Naive thymus-derived CD4-positive, alpha-beta T cell (primary cell): ENCODE data around the gene LAMB2. TPM values are rescaled to one million over a fixed set of nuclear protein-coding genes. Genes with fewer than 3 reads are reported as not detected.
A peak's percentile ranks its signal among the peaks of the same experiment; 100 is the strongest.

Source experiments
- ATAC-seq: fragments of 150-1000 bp; cut with Tn5 transposase; 2 replicates; pipeline ENCODE4 v1.10.0; 2021; ENCODE audit warnings: mild to moderate bottlenecking, moderate library complexity
- CTCF ChIA-PET: fragments of 350-600 bp; sonication (Branson Sonifier 250); formaldehyde crosslinking; loops from one replicate; lab custom pipeline; 2021; ENCODE audit warnings: antibody characterized with exemption; lab: Charles Lee
- POLR2A ChIA-PET: fragments of 350-600 bp; sonication (Branson Sonifier 250); formaldehyde crosslinking; loops from one replicate; lab custom pipeline; 2021; ENCODE audit warnings: antibody characterized with exemption, inconsistent platforms; lab: Charles Lee
- DNase-seq, 9 donors: peaks; one replicate each; pipeline versions ENCODE4 v3.0.0 to v3.0.0-alpha.2; 2020 to 2022; ENCODE audit warnings: mixed read lengths in 1 of 9
- H3K27ac ChIP-seq: one replicate; pipeline ENCODE4 v1.7.0; 2013; ENCODE audit warnings: mild to moderate bottlenecking, low read depth, low read length, moderate library complexity
- H3K27me3 ChIP-seq, 2 donors: one replicate each; pipeline ENCODE4 v1.7.0; 2013; ENCODE audit warnings: low read length in 2 of 2, mild to moderate bottlenecking in 2 of 2, moderate library complexity in 2 of 2; ENCODE audit not compliant: control insufficient read depth in 2 of 2, insufficient read depth in 2 of 2
- H3K36me3 ChIP-seq, 3 experiments: 1 replicate in 2 of 3; 2 replicates in 1 of 3; pipeline ENCODE4 v1.7.0; 2013; ENCODE audit warnings: low read length in 3 of 3, mild to moderate bottlenecking in 3 of 3, moderate library complexity in 1 of 3; ENCODE audit not compliant: insufficient read depth in 3 of 3, control insufficient read depth in 2 of 3
- H3K4me1 ChIP-seq, 2 donors: one replicate each; pipeline ENCODE4 v1.7.0; 2013; ENCODE audit warnings: low read length in 2 of 2, mild to moderate bottlenecking in 2 of 2, moderate library complexity in 1 of 2; ENCODE audit not compliant: control insufficient read depth in 2 of 2, insufficient read depth in 2 of 2
- H3K4me3 ChIP-seq: 2 replicates; pipeline ENCODE4 v1.7.0; 2013; ENCODE audit warnings: mild to moderate bottlenecking, low read length
- H3K9me3 ChIP-seq, 3 experiments: 1 replicate in 2 of 3; 2 replicates in 1 of 3; pipeline ENCODE4 v1.7.0; 2013; ENCODE audit warnings: low read length in 3 of 3; ENCODE audit not compliant: control insufficient read depth in 2 of 3
- H3K27ac Mint-ChIP-seq, 9 donors: one replicate each; pipeline ENCODE4 v1.8.0; 2020 to 2022; ENCODE audit warnings: mixed read lengths in 9 of 9, mild to moderate bottlenecking in 8 of 9, moderate library complexity in 5 of 9, inconsistent platforms in 2 of 9
- H3K27me3 Mint-ChIP-seq, 5 donors: one replicate each; pipeline ENCODE4 v1.8.0; 2021 to 2022; ENCODE audit warnings: mixed read lengths in 5 of 5, mild to moderate bottlenecking in 1 of 5
- H3K36me3 Mint-ChIP-seq, 5 donors: one replicate each; pipeline ENCODE4 v1.8.0; 2020 to 2022; ENCODE audit warnings: mixed read lengths in 5 of 5, mild to moderate bottlenecking in 3 of 5, inconsistent platforms in 1 of 5
- H3K4me1 Mint-ChIP-seq, 7 donors: one replicate each; pipeline ENCODE4 v1.8.0; 2020 to 2022; ENCODE audit warnings: mixed read lengths in 7 of 7, mild to moderate bottlenecking in 3 of 7, inconsistent platforms in 1 of 7
- H3K4me3 Mint-ChIP-seq, 10 donors: one replicate each; pipeline ENCODE4 v1.8.0; 2020 to 2022; ENCODE audit warnings: mild to moderate bottlenecking in 10 of 10, mixed read lengths in 10 of 10, moderate library complexity in 6 of 10, inconsistent platforms in 2 of 10
- H3K9me3 Mint-ChIP-seq, 11 donors: one replicate each; pipeline ENCODE4 v1.8.0; 2020 to 2022; ENCODE audit warnings: mixed read lengths in 11 of 11, mild to moderate bottlenecking in 4 of 11, inconsistent platforms in 1 of 11, moderate library complexity in 1 of 11
- intact Hi-C, 2 donors: fragments of 100-400 bp; cut with micrococcal nuclease; formaldehyde crosslinking; loops; one replicate each; pipeline ENCODE4 v1.15.1; 2023
- microRNA-seq: library from miRNA; unstranded; fragments of <30 nt; microRNA quantifications from one replicate; pipeline ENCODE4 v1.2.0, GENCODE V29; 2022; ENCODE audit warnings: borderline microRNAs expressed
- polyA plus RNA-seq, 2 donors: library from polyadenylated mRNA; unstranded; fragments of 300-500 nt; fragmentation: Illumina TruSeq; gene quantifications; one replicate each; pipeline ENCODE4 v1.2.3, GENCODE V29; 2021
- total RNA-seq, 6 experiments: library from RNA in 5 of 6; stranded (reverse) in 5 of 6; gene quantifications; 1 replicate in 5 of 6; 2 replicates in 1 of 6; pipeline ENCODE4 v1.2.3 and lab custom pipeline; 2021 to 2026

The LAMB2 gene
- total and polyA plus RNA-seq, 7 experiments from 2014 or later: 1.2 to 5.0 (median 1.9) TPM; not detected in 3

GRCh38 chr3:49081429-49081828, 51.4 kb downstream of the LAMB2 start:
- Histone ChIP-seq H3K27ac (no peak overlapping the region), H3K27me3 (no peaks in the 10 kb centered on the region), H3K4me1 (peaks cover 0 to 7% of the 10 kb centered on the region in 2 donors), H3K36me3 (peaks cover 8 to 32% (median 9%) of the 10 kb centered on the region in 3 experiments), H3K4me3 (no peak overlapping the region), H3K9me3 (no peaks in the 10 kb centered on the region)
- H3K27ac Mint-ChIP-seq: no peak overlapping the region
- no peaks in the 10 kb centered on the region for H3K9me3 Mint-ChIP-seq
- POLR2A ChIA-PET: no interaction called here
- ATAC-seq: no peak
- H3K27me3 Mint-ChIP-seq: no peaks in the 10 kb centered on the region
- H3K4me1 Mint-ChIP-seq: peaks cover 4 to 39% (median 18%) of the 10 kb centered on the region in 7 donors
- DNase-seq: no peak
- intact Hi-C loops: loop anchor here in 1 of 2 donors (5.0 kb wide), 1 partner anchor 39 kb away; no protein-coding TSS in a partner anchor
- no peak overlapping the region for H3K4me3 Mint-ChIP-seq
- peaks cover 0 to 11% (median 0%) of the 10 kb centered on the region in 5 donors for H3K36me3 Mint-ChIP-seq
- CTCF ChIA-PET: no interaction called here

GRCh38 chr3:49079270-49079669, 53.6 kb downstream of the LAMB2 start:
- CTCF ChIA-PET: interaction anchor here (1.3 kb wide), 1 partner anchor 15 kb away, joined by 4 read pairs; the partner anchor contains the start of gene QRICH1

GRCh38 chr3:49076646-49077045, 56.2 kb downstream of the LAMB2 start:
- Mint-ChIP-seq H3K27me3 (no peaks in the 10 kb centered on the region), H3K4me3 (no peak overlapping the region), H3K36me3 (peaks cover 0 to 23% (median 4%) of the 10 kb centered on the region in 5 donors), H3K9me3 (no peaks in the 10 kb centered on the region), H3K4me1 (peaks cover 4 to 27% (median 18%) of the 10 kb centered on the region in 7 donors), H3K27ac (peak overlapping the region in 1 of 9 donors; percentile 41)
- no peak overlapping the region for H3K27ac ChIP-seq
- H3K4me3 ChIP-seq: no peak overlapping the region
- POLR2A ChIA-PET: no interaction called here
- H3K27me3 ChIP-seq: no peaks in the 10 kb centered on the region
- peaks cover 0 to 4% of the 10 kb centered on the region in 2 donors for H3K4me1 ChIP-seq
- intact Hi-C loops: loop anchor here in 1 of 2 donors (2.0 kb wide), 1 partner anchor 14 kb away; no protein-coding TSS in a partner anchor
- DNase-seq: no peak
- peaks cover 9 to 75% (median 23%) of the 10 kb centered on the region in 3 experiments for H3K36me3 ChIP-seq
- no peaks in the 10 kb centered on the region for H3K9me3 ChIP-seq
- ATAC-seq: no peak
- CTCF ChIA-PET: interaction anchor here (0.6 kb wide), 1 partner anchor 249 kb away, joined by 3 read pairs; no protein-coding TSS in a partner anchor

More at GRCh38 chr3:49079270-49079669, 53.6 kb downstream of the LAMB2 start:
- Mint-ChIP-seq H3K27ac (no peak overlapping the region), H3K27me3 (no peaks in the 10 kb centered on the region), H3K4me3 (no peak overlapping the region), H3K4me1 (peaks cover 4 to 34% (median 15%) of the 10 kb centered on the region in 7 donors), H3K9me3 (no peaks in the 10 kb centered on the region), H3K36me3 (peaks cover 0 to 14% (median 0%) of the 10 kb centered on the region in 5 donors)
- intact Hi-C loops: no loop called here
- DNase-seq (no peak), ATAC-seq (no peak)
- H3K4me3 ChIP-seq: no peak overlapping the region
- no peaks in the 10 kb centered on the region for H3K27me3 ChIP-seq
- no peak overlapping the region for H3K27ac ChIP-seq
- peaks cover 0 to 7% of the 10 kb centered on the region in 2 donors for H3K4me1 ChIP-seq
- POLR2A ChIA-PET: interaction anchor here (0.7 to 2.7 kb wide), 2 partner anchors 14 to 960 kb away, joined by 4 to 10 read pairs; partner anchors contain the start of gene QRICH1
- H3K36me3 ChIP-seq: peaks cover 9 to 50% (median 12%) of the 10 kb centered on the region in 3 experiments
- no peaks in the 10 kb centered on the region for H3K9me3 ChIP-seq

- ATAC-seq (no peak), DNase-seq (no peak)
- Histone ChIP-seq H3K4me3 (no peak overlapping the region), H3K27me3 (no peaks in the 10 kb centered on the region), H3K27ac (no peak overlapping the region), H3K9me3 (no peaks in the 10 kb centered on the region), H3K4me1 (no peaks in the 10 kb centered on the region), H3K36me3 (peaks cover 9 to 80% (median 27%) of the 10 kb centered on the region in 3 experiments)
- CTCF ChIA-PET: interaction anchor here (0.6 kb wide), 1 partner anchor 249 kb away, joined by 3 read pairs; no protein-coding TSS in a partner anchor
- Mint-ChIP-seq H3K27ac (peak overlapping the region in 1 of 9 donors; percentile 14), H3K27me3 (no peaks in the 10 kb centered on the region), H3K9me3 (no peaks in the 10 kb centered on the region), H3K4me3 (no peak overlapping the region), H3K36me3 (peaks cover 0 to 24% (median 4%) of the 10 kb centered on the region in 5 donors), H3K4me1 (peaks cover 2 to 25% (median 18%) of the 10 kb centered on the region in 7 donors)
- intact Hi-C loops: loop anchor here in 1 of 2 donors (2.0 kb wide), 1 partner anchor 15 kb away; no protein-coding TSS in a partner anchor
- POLR2A ChIA-PET: no interaction called here
These were observed 56.7 kb downstream of the LAMB2 start for GRCh38 chr3:49076116-49076515.

Small RNA genes within 50 kb of the gene (microRNA-seq; reads per million reads assigned to microRNA genes)
- gene MIR6890: not detected

Other genes starting within 250 kb of the LAMB2 start
- 10 to 100 TPM in 4 of 5 experiments, 1 to 10 TPM in 1; 6.6 to 27.3 (median 12.8) TPM for gene SLC25A20, start 234.2 kb downstream of the LAMB2 start, total RNA-seq
- gene SLC25A20, start 234.2 kb downstream of the LAMB2 start, polyA plus RNA-seq: 10 to 100 TPM; 15.7 to 19.4 TPM
- gene ARIH2, start 214.2 kb downstream of the LAMB2 start, total RNA-seq: 100 to 1,000 TPM; 103 to 189 (median 150) TPM
- gene ARIH2, start 214.2 kb downstream of the LAMB2 start, polyA plus RNA-seq: 100 to 1,000 TPM; 111 to 114 TPM
- gene P4HTM, start 142.8 kb downstream of the LAMB2 start, total RNA-seq: 10 to 100 TPM; 37.9 to 74.7 (median 53.1) TPM
- 10 to 100 TPM; 19.7 to 28.0 TPM for gene P4HTM, start 142.8 kb downstream of the LAMB2 start, polyA plus RNA-seq
- gene WDR6, start 125.7 kb downstream of the LAMB2 start, total RNA-seq: 100 to 1,000 TPM; 170 to 335 (median 204) TPM
- gene WDR6, start 125.7 kb downstream of the LAMB2 start, polyA plus RNA-seq: 100 to 1,000 TPM; 147 to 152 TPM
- gene DALRD3, start 114.5 kb downstream of the LAMB2 start, total RNA-seq: 10 to 100 TPM; 18.9 to 28.6 (median 24.1) TPM
- 10 to 100 TPM; 24.2 to 24.6 TPM for gene DALRD3, start 114.5 kb downstream of the LAMB2 start, polyA plus RNA-seq
- gene NDUFAF3, start 110.9 kb downstream of the LAMB2 start, total RNA-seq: 100 to 1,000 TPM in 1 of 5 experiments, 10 to 100 TPM in 4; 63.8 to 110 (median 89.3) TPM
- 100 to 1,000 TPM; 191 to 205 TPM for gene NDUFAF3, start 110.9 kb downstream of the LAMB2 start, polyA plus RNA-seq
- 100 to 1,000 TPM; 102 to 206 (median 121) TPM for gene IMPDH2, start 103.7 kb downstream of the LAMB2 start, total RNA-seq
- gene IMPDH2, start 103.7 kb downstream of the LAMB2 start, polyA plus RNA-seq: 100 to 1,000 TPM; 109 to 123 TPM
- 100 to 1,000 TPM; 146 to 192 (median 184) TPM for gene QRICH1, start 39.0 kb downstream of the LAMB2 start, total RNA-seq
- gene QRICH1, start 39.0 kb downstream of the LAMB2 start, polyA plus RNA-seq: 10 to 100 TPM; 25.0 to 32.1 TPM
- 100 to 1,000 TPM; 212 to 258 (median 233) TPM for gene QARS1, start 28.3 kb downstream of the LAMB2 start, total RNA-seq
- 100 to 1,000 TPM in 1 of 2 donors, 10 to 100 TPM in 1; 90.6 to 139 TPM for gene QARS1, start 28.3 kb downstream of the LAMB2 start, polyA plus RNA-seq
- 100 to 1,000 TPM in 2 of 5 experiments, 10 to 100 TPM in 3; 60.0 to 106 (median 78.0) TPM for gene USP19, start 12.2 kb downstream of the LAMB2 start, total RNA-seq
- 10 to 100 TPM; 29.9 to 55.9 TPM for gene USP19, start 12.2 kb downstream of the LAMB2 start, polyA plus RNA-seq
- 10 to 100 TPM; 16.5 to 39.5 (median 26.3) TPM for gene CCDC71, start 33.3 kb upstream of the LAMB2 start, total RNA-seq
- gene CCDC71, start 33.3 kb upstream of the LAMB2 start, polyA plus RNA-seq: 1 to 10 TPM; 2.0 to 2.3 TPM
- gene KLHDC8B, start 38.5 kb upstream of the LAMB2 start, total RNA-seq: 1 to 10 TPM; 1.5 to 7.1 (median 5.2) TPM
- gene KLHDC8B, start 38.5 kb upstream of the LAMB2 start, polyA plus RNA-seq: 10 to 100 TPM in 1 of 2 donors, 1 to 10 TPM in 1; 4.7 to 10.0 TPM
- 10 to 100 TPM in 4 of 5 experiments, 1 to 10 TPM in 1; 8.6 to 14.5 (median 10.9) TPM for gene C3orf62, start 144.2 kb upstream of the LAMB2 start, total RNA-seq
- 1 to 10 TPM; 1.3 to 2.3 TPM for gene C3orf62, start 144.2 kb upstream of the LAMB2 start, polyA plus RNA-seq
- gene USP4, start 207.0 kb upstream of the LAMB2 start, total RNA-seq: 100 to 1,000 TPM in 4 of 5 experiments, 10 to 100 TPM in 1; 98.3 to 135 (median 109) TPM
- gene USP4, start 207.0 kb upstream of the LAMB2 start, polyA plus RNA-seq: 10 to 100 TPM; 54.6 to 82.5 TPM
- 100 to 1,000 TPM in 2 of 5 experiments, 10 to 100 TPM in 3; 56.9 to 201 (median 86.9) TPM for gene GPX1, start 225.3 kb upstream of the LAMB2 start, total RNA-seq
- gene GPX1, start 225.3 kb upstream of the LAMB2 start, polyA plus RNA-seq: 100 to 1,000 TPM; 154 to 157 TPM